Activated CD8-positive, alpha-beta memory T cell treated with anti-CD3 and anti-CD28 coated beads for 4 hours (primary cell): Measurements from ENCODE around the gene ZNF407.

Experiments
- DNase-seq, 2 donors: peaks; one replicate each; pipeline ENCODE4 v3.0.0-alpha.2; 2020; ENCODE audit warnings: low read depth in 2 of 2

Gene ZNF407

GRCh38 chr18:74579496-74580065 lies 18.1 kb upstream of the ZNF407 start:
- no peak for DNase-seq

- DNase-seq, result no peak
These were observed 15.0 kb upstream of the ZNF407 start for GRCh38 chr18:74582642-74583041.

GRCh38 chr18:74587441-74587840 lies 10.2 kb upstream of the ZNF407 start:
- no peak for DNase-seq

- no peak for DNase-seq
These were observed 8.6 kb upstream of the ZNF407 start for GRCh38 chr18:74589021-74589420.

- no peak for DNase-seq
These were observed 7.9 kb upstream of the ZNF407 start for GRCh38 chr18:74589811-74590210.

GRCh38 chr18:74590671-74591070 lies 7.0 kb upstream of the ZNF407 start:
- no peak for DNase-seq

- DNase-seq, result no peak
These were observed 2.2 kb upstream of the ZNF407 start for GRCh38 chr18:74595431-74595830.

- DNase-seq, result peak; percentile 40 to 45
These were observed 522 bp upstream of the ZNF407 start for GRCh38 chr18:74597034-74597661.

GRCh38 chr18:74598350-74599001 lies 806 bp downstream of the ZNF407 start:
- peak; percentile 31 to 47 for DNase-seq

GRCh38 chr18:74604361-74604760 lies 6.7 kb downstream of the ZNF407 start:
- DNase-seq, result no peak

GRCh38 chr18:74604774-74605173 lies 7.1 kb downstream of the ZNF407 start:
- DNase-seq, result no peak

- no peak for DNase-seq
These were observed 11.0 kb downstream of the ZNF407 start for GRCh38 chr18:74608681-74609080.

- no peak for DNase-seq
These were observed 11.9 kb downstream of the ZNF407 start for GRCh38 chr18:74609535-74609934.

- DNase-seq, result no peak
These were observed 12.5 kb downstream of the ZNF407 start for GRCh38 chr18:74610051-74610615.

GRCh38 chr18:74610860-74611259 lies 13.2 kb downstream of the ZNF407 start:
- DNase-seq, result no peak

GRCh38 chr18:74611765-74612164 lies 14.1 kb downstream of the ZNF407 start:
- DNase-seq, result no peak

- DNase-seq, result no peak
These were observed 15.7 kb downstream of the ZNF407 start for GRCh38 chr18:74613381-74613780.

- no peak for DNase-seq
These were observed 18.8 kb downstream of the ZNF407 start for GRCh38 chr18:74616494-74616893.

- no peak for DNase-seq
These were observed 19.8 kb downstream of the ZNF407 start for GRCh38 chr18:74617486-74617885.

GRCh38 chr18:74622072-74622471 lies 24.4 kb downstream of the ZNF407 start:
- DNase-seq, result no peak

GRCh38 chr18:74623047-74623816 lies 25.6 kb downstream of the ZNF407 start:
- DNase-seq, result no peak

- no peak for DNase-seq
These were observed 26.8 kb downstream of the ZNF407 start for GRCh38 chr18:74624466-74624865.
